NB4 (cell line): ENCODE results near the gene ITGAV.

Source experiments
- DNase-seq: peaks from one replicate; pipeline ENCODE4 v3.0.0; 2010; ENCODE audit warnings: low read depth
- H3K4me3 ChIP-seq: one replicate; pipeline ENCODE4 v1.5.1; 2011; ENCODE audit warnings: mild to moderate bottlenecking, low read depth, low read length, moderate library complexity
- CTCF ChIP-seq: IDR thresholded peaks from one replicate; pipeline ENCODE4 v1.5.1; 2012; ENCODE audit warnings: low read depth, low read length
- MAX ChIP-seq: IDR thresholded peaks from 2 replicates; pipeline ENCODE4 v1.6.1; 2011; ENCODE audit warnings: low read depth, low read length
- MYC ChIP-seq: IDR thresholded peaks from 2 replicates; pipeline ENCODE4 v1.6.1; 2011; ENCODE audit warnings: low read depth, low read length
- POLR2A ChIP-seq: IDR thresholded peaks from 2 replicates; pipeline ENCODE4 v1.6.1; 2011; ENCODE audit warnings: mild to moderate bottlenecking; ENCODE audit not compliant: insufficient read length; ENCODE audit errors: extremely low read depth

The ITGAV gene

GRCh38 chr2:186590350-186590758, 498 bp downstream of the ITGAV start:
- no peak for DNase-seq
- TF ChIP-seq MAX (no peak), MYC (no peak), POLR2A (no peak), CTCF (no peak)
- H3K4me3 ChIP-seq = peak overlapping the region; percentile 84

GRCh38 chr2:186590759-186591505, 1.1 kb downstream of the ITGAV start:
- peak; percentile 71 for DNase-seq
- no peak for TF ChIP-seq CTCF
- TF ChIP-seq POLR2A = no peak
- TF ChIP-seq MYC = no peak
- no peak for TF ChIP-seq MAX
- H3K4me3 ChIP-seq = peak overlapping the region; percentile 84

GRCh38 chr2:186591506-186591890, 1.6 kb downstream of the ITGAV start:
- peak overlapping the region; percentile 84 for H3K4me3 ChIP-seq
- DNase-seq = no peak
- TF ChIP-seq CTCF (no peak), POLR2A (no peak), MAX (no peak), MYC (no peak)

GRCh38 chr2:186592137-186592875, 2.5 kb downstream of the ITGAV start:
- H3K4me3 ChIP-seq = peak overlapping the region; percentile 84
- no peak for DNase-seq

GRCh38 chr2:186593523-186593922, 3.7 kb downstream of the ITGAV start:
- peak; percentile 27 for DNase-seq
- no peak for TF ChIP-seq POLR2A
- TF ChIP-seq MYC = no peak
- no peak for TF ChIP-seq CTCF
- no peak for TF ChIP-seq MAX
- no peak overlapping the region for H3K4me3 ChIP-seq

More at GRCh38 chr2:186592137-186592875, 2.5 kb downstream of the ITGAV start:
- TF ChIP-seq MAX = no peak
- TF ChIP-seq MYC = no peak
- no peak for TF ChIP-seq POLR2A
- TF ChIP-seq CTCF = no peak
